GM12878 (cell line): ENCODE measurements around the gene DNAJA4. TPM values are rescaled to one million over a fixed set of nuclear protein-coding genes. Genes with fewer than 3 reads are reported as not detected.

Experiments
- ATAC-seq: fragments of 200-7000 bp; cut with Tn5 transposase; 3 replicates; pipeline ENCODE4 v1.9.1; 2020; ENCODE audit warnings: mild to moderate bottlenecking, moderate library complexity
- BruUV-seq: library from RNA; stranded (reverse); fragments of 400-500 nt; replicated peaks from 2 replicates; lab custom pipeline; 2021; lab: Mats Ljungman, UMichigan
- CTCF ChIA-PET: fragments of 300-600 bp; sonication (Branson Sonifier 250); formaldehyde crosslinking; extraction: SDS; loops from one replicate; lab custom pipeline; 2021; ENCODE audit warnings: inconsistent platforms; lab: Yijun Ruan, JAX
- POLR2A ChIA-PET: fragments of 350-600 bp; formaldehyde crosslinking; extraction: SDS; loops from one replicate; lab custom pipeline; 2021; ENCODE audit warnings: inconsistent platforms; lab: Charles Lee
- RAD21 ChIA-PET: fragments of 300-600 bp; sonication (Branson Sonifier 250); formaldehyde crosslinking; loops from one replicate; lab custom pipeline; 2023; ENCODE audit warnings: antibody characterized with exemption; ENCODE audit not compliant: unreplicated experiment; lab: Charles Lee
- SMC1A ChIA-PET: fragments of 300-600 bp; sonication (Branson Sonifier 250); formaldehyde crosslinking; loops from one replicate; lab custom pipeline; 2023; ENCODE audit not compliant: unreplicated experiment, uncharacterized antibody; lab: Charles Lee
- DNase-seq: peaks from one replicate; pipeline ENCODE4 v3.0.0-alpha.2; 2011; ENCODE audit warnings: low read depth, low spot score
- FAIRE-seq: peaks from 3 replicates; lab custom pipeline; 2011; peaks lifted over from hg19 to GRCh38; lab: Jason Lieb, UNC
- H2AFZ ChIP-seq: 2 replicates; pipeline ENCODE4 v1.6.0; 2011; ENCODE audit warnings: low read depth, low read length, control low read depth; ENCODE audit not compliant: control insufficient read depth
- H3K27ac ChIP-seq: 2 replicates; pipeline ENCODE4 v1.5.1; 2011; ENCODE audit warnings: control low read depth; ENCODE audit not compliant: control insufficient read depth, insufficient read depth
- H3K27me3 ChIP-seq, 2 experiments: replicated peaks in 1 of 2; 2 replicates each; pipeline versions ENCODE4 v1.6.0 to v1.6.1; 2011; ENCODE audit warnings: low read length in 1 of 2; ENCODE audit not compliant: control insufficient read depth in 2 of 2, insufficient read depth in 2 of 2
- H3K36me3 ChIP-seq, 2 experiments: 2 replicates each; pipeline ENCODE4 v1.5.1; 2011; ENCODE audit warnings: low read length in 1 of 2; ENCODE audit not compliant: control insufficient read depth in 2 of 2, insufficient read depth in 2 of 2
- H3K4me1 ChIP-seq: 2 replicates; pipeline ENCODE4 v1.6.1; 2011; ENCODE audit warnings: mild to moderate bottlenecking, low read length, moderate library complexity, mixed read lengths; ENCODE audit not compliant: control insufficient read depth, insufficient read depth
- H3K4me2 ChIP-seq: 2 replicates; pipeline ENCODE4 v1.6.0; 2011; ENCODE audit warnings: control low read depth; ENCODE audit not compliant: control insufficient read depth, insufficient read depth
- H3K4me3 ChIP-seq: fragments of 200-600 bp; sonication (generic); 2 replicates; pipeline ENCODE4 v1.5.1; 2016
- H3K79me2 ChIP-seq: 2 replicates; pipeline ENCODE4 v1.6.0; 2011; ENCODE audit warnings: low read length; ENCODE audit not compliant: control insufficient read depth, insufficient read depth
- H3K9ac ChIP-seq: 2 replicates; pipeline ENCODE4 v1.8.0; 2011; ENCODE audit warnings: low read length, control low read depth, mixed read lengths; ENCODE audit not compliant: control insufficient read depth, insufficient read depth
- H3K9me3 ChIP-seq: replicated peaks from 3 replicates; pipeline ENCODE4 v1.5.1; 2011; ENCODE audit warnings: mild to moderate bottlenecking, low read length; ENCODE audit not compliant: control insufficient read depth, insufficient read depth
- H4K20me1 ChIP-seq: 2 replicates; pipeline ENCODE4 v1.6.0; 2011; ENCODE audit not compliant: control insufficient read depth, insufficient read depth
- BCL3 ChIP-seq: IDR thresholded peaks from 2 replicates; pipeline ENCODE4 v1.6.1; 2011; ENCODE audit warnings: borderline replicate concordance, low read depth, mild to moderate bottlenecking, moderate library complexity, low read length; ENCODE audit not compliant: insufficient read depth, poor library complexity, severe bottlenecking
- BMI1 ChIP-seq: fragments of 450-650 bp; IDR thresholded peaks from 2 replicates; pipeline ENCODE4 v1.6.1; 2016; ENCODE audit warnings: mild to moderate bottlenecking, moderate library complexity, borderline replicate concordance
- CHD4 ChIP-seq: fragments of 200-600 bp; sonication (generic); IDR thresholded peaks from 2 replicates; pipeline ENCODE4 v1.6.1; 2016; ENCODE audit warnings: mild to moderate bottlenecking
- CTCF ChIP-seq, 3 experiments: IDR thresholded peaks in 2 of 3; conservative IDR thresholded peaks in 1 of 3; 2 replicates each; pipeline ENCODE4 v1.5.1; 2011; ENCODE audit warnings: low read depth in 3 of 3, low read length in 3 of 3, mild to moderate bottlenecking in 3 of 3, control low read depth in 2 of 3, moderate library complexity in 2 of 3, inconsistent platforms in 1 of 3, mixed read lengths in 1 of 3; ENCODE audit not compliant: control insufficient read depth in 2 of 3, insufficient read depth in 1 of 3; ENCODE audit errors: extremely low read depth in 1 of 3
- KAT2A ChIP-seq: conservative IDR thresholded peaks from 2 replicates; pipeline ENCODE4 v1.6.1; 2011; ENCODE audit warnings: low read depth, low read length; ENCODE audit not compliant: control insufficient read depth
- RELB ChIP-seq: fragments of 450-650 bp; IDR thresholded peaks from 2 replicates; pipeline ENCODE4 v1.6.1; 2017; ENCODE audit warnings: low read depth, mild to moderate bottlenecking, moderate library complexity
- YBX1 ChIP-seq: fragments of 450-650 bp; IDR thresholded peaks from 2 replicates; pipeline ENCODE4 v1.6.1; 2016; ENCODE audit warnings: antibody characterized with exemption
- ZNF622 ChIP-seq: fragments of 450-650 bp; IDR thresholded peaks from 2 replicates; pipeline ENCODE4 v1.6.1; 2017; ENCODE audit warnings: mild to moderate bottlenecking, inconsistent platforms
- WGBS: methylation state at CpG from one replicate; pipeline ENCODE4 v1.1.6; 2016; ENCODE audit warnings: low lambda C conversion rate; ENCODE audit not compliant: insufficient replicate concordance, insufficient coverage; ENCODE audit errors: missing lambda C conversion rate; 5-methylcytosine and 5-hydroxymethylcytosine counted together
- in situ Hi-C: fragments of 300-500 bp; cut with MboI; formaldehyde crosslinking; loops from 9 replicates; pipeline ENCODE4 v1.14.3; 2018; ENCODE audit warnings: mixed read lengths
- intact Hi-C: fragments of 100-400 bp; cut with micrococcal nuclease; formaldehyde crosslinking; loops from one replicate; pipeline ENCODE4 v1.14.2; 2022; ENCODE audit not compliant: unreplicated experiment
- polyA plus RNA-seq, 11 experiments: library from polyadenylated mRNA; depleted of rRNA in 4 of 11; unstranded in 6 of 11; stranded (reverse) in 5 of 11; fragments of >200 nt; fragmentation: Nextera tagmentation in 4 of 11; fragmentation: Illumina TruSeq in 1 of 11; extraction: Ambion mirVana in 4 of 11; extraction: Trizol in 1 of 11; gene quantifications; 1 replicate in 1 of 11; 2 replicates in 10 of 11; pipeline versions ENCODE4 v1.2.1 to v1.2.3, GENCODE V29; 2011 to 2016; ENCODE audit warnings: inconsistent platforms in 2 of 11, missing spikeins in 2 of 11, low read depth in 1 of 11
- total RNA-seq, 4 experiments: library from RNA; depleted of rRNA in 3 of 4; stranded (reverse); fragments of >200 nt in 3 of 4; fragmentation: Illumina TruSeq in 1 of 4; extraction: Trizol in 1 of 4; gene quantifications; 2 replicates each; pipeline versions ENCODE4 v1.2.1 to v1.2.3, GENCODE V29; 2013 to 2021
- TF ChIP-seq, protein P1 (sequence below): IDR thresholded peaks from 2 replicates; pipeline ENCODE4 v1.6.1; 2011; ENCODE audit warnings: borderline replicate concordance, low read depth, mild to moderate bottlenecking, moderate library complexity, mixed read lengths, low read length; ENCODE audit not compliant: insufficient read depth; ENCODE audit errors: extremely low read length
- TF ChIP-seq, protein P2 (sequence below): IDR thresholded peaks from 2 replicates; pipeline ENCODE4 v1.6.1; 2012; ENCODE audit warnings: low read length, inconsistent platforms

Gene DNAJA4
- total and polyA plus RNA-seq, 10 of the 15 experiments (the other 5 are each of a cell fraction or from before 2014, with no cell fraction given): 0.01 to 10.4 (median 4.1) TPM

- TF ChIP-seq RELB (no peak), CTCF (IDR thresholded peaks at IDR 0.05 in 2 of 3, conservative IDR thresholded peaks at IDR 0.05 in 1 of 3; ENCODE audit: control insufficient read depth in 2 of 3, extremely low read depth in 1 of 3, insufficient read depth in 1 of 3, low read depth in 3 of 3, low read length in 3 of 3) (no peak), BMI1 (no peak)
Measured at GRCh38 chr15:78233496-78233895, 30.9 kb upstream of the DNAJA4 start (continued).

DNA sequence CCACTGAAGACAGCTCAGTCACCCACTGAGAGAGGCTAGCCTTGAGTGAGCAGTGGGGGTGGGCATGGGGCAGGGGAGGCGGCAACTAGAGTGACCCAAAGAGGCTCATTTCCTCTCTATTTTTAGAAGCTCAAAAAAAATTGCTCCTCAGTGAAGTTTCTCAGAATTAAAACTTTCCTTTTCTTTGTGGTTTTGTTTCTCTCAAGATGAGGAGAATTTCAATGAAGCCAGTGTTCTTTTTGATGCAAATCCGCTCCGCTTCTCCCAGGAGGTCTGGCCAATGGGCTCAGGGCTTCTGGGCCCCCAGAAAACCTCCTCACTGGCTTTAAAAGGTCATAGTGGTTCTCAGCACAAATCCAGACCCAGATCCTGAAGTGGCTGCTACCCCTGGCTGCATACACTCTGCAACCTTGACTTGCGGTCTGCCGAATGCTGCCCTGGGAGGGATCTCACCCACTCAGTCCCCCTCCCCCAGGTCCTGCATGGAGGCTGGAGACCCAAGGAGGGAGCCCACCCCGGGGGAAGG, 29.8 kb upstream of the DNAJA4 start, which contains the start of gene ACSBG1:
Gene ACSBG1, minus strand, starts transcription at position 51 of the 526 bp plus-strand sequence. CDS start 64 bp downstream, outside the sequence.
- Histone ChIP-seq H3K27me3 (no peaks in the 10 kb centered on the region; a peak in 1 of 4 replicates), H3K9me3 (no peaks in the 10 kb centered on the region), H3K9ac (no peak within 1 kb of the TSS), H3K4me1 (no peaks in the 10 kb centered on the region; the same call in 1 of the 2 replicates), H3K36me3 (no peaks in the 10 kb centered on the region), H3K4me3 (no peak within 1 kb of the TSS), H2AFZ (no peak within 1 kb of the TSS), H3K27ac (no peak within 1 kb of the TSS), H4K20me1 (no peaks in the 10 kb centered on the region), H3K79me2 (no peaks in the 10 kb centered on the region), H3K4me2 (peak within 1 kb of the TSS; percentile 3; the same call in 1 of the 2 replicates)
- ChIA-PET CTCF (interaction anchor here (0.7 to 1.2 kb wide), 3 partner anchors 39 to 95 kb away, joined by 3 to 5 read pairs (median 3); no protein-coding TSS in a partner anchor), SMC1A (interaction anchor here (1.3 kb wide), 1 partner anchor 11 kb away, joined by 4 read pairs; no protein-coding TSS in a partner anchor), POLR2A (interaction anchor here (0.6 kb wide), 1 partner anchor 176 kb away, joined by 3 read pairs; no protein-coding TSS in a partner anchor), RAD21 (interaction anchor here (0.6 to 1.7 kb wide), 2 partner anchors 39 to 121 kb away, joined by 3 to 7 read pairs; no protein-coding TSS in a partner anchor)
- intact Hi-C loops (no loop called here), in situ Hi-C loops (no loop called here)
- ATAC-seq (no peak), FAIRE-seq (no peak), DNase-seq (no peak)
- BruUV-seq: no TSS peak
- TF ChIP-seq KAT2A (no peak), YBX1 (no peak), ZNF622 (no peak), BCL3 (no peak), CHD4 (no peak)
- TF ChIP-seq, protein P1, sequence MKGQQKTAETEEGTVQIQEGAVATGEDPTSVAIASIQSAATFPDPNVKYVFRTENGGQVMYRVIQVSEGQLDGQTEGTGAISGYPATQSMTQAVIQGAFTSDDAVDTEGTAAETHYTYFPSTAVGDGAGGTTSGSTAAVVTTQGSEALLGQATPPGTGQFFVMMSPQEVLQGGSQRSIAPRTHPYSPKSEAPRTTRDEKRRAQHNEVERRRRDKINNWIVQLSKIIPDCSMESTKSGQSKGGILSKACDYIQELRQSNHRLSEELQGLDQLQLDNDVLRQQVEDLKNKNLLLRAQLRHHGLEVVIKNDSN: no peak
- TF ChIP-seq, protein P2, sequence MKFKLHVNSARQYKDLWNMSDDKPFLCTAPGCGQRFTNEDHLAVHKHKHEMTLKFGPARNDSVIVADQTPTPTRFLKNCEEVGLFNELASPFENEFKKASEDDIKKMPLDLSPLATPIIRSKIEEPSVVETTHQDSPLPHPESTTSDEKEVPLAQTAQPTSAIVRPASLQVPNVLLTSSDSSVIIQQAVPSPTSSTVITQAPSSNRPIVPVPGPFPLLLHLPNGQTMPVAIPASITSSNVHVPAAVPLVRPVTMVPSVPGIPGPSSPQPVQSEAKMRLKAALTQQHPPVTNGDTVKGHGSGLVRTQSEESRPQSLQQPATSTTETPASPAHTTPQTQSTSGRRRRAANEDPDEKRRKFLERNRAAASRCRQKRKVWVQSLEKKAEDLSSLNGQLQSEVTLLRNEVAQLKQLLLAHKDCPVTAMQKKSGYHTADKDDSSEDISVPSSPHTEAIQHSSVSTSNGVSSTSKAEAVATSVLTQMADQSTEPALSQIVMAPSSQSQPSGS: no peak
- 40% methylated on average over 6 of the region's 6 CpGs for WGBS
